HG03095 (cell line): Measurements from ENCODE around the gene AKT3.
A peak's percentile ranks its signal among the peaks of the same experiment; 100 is the strongest.
"Not testable (repeated sequence)": the region's sequence is repeated elsewhere in the genome, so short reads cannot be mapped to it uniquely, and the experiment has no call there.

Experiments used
- ATAC-seq: cut with Tn5 transposase; IDR thresholded peaks from one replicate; pipeline ENCODE4 v1.9.1; 2021; ENCODE audit warnings: moderate library complexity; ENCODE audit not compliant: unreplicated experiment

Gene AKT3

DNA sequence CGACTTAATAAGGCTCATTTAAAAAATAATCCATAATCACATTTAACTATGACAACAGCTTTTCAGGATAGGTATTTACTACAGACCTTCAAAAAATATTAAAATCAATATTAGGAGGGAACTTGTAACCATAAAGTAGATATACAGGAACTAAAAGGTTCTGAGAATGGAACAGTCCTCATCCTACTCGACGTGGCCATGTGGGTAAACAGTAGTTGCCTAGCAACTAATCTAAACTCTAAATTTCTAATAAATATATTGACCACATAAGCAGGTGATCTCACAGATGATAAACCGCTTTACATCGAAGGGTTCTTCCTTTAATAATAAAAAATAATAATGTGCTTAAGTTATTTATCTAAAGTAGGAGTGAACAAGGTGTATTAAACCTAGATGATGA, 7.9 kb downstream of the AKT3 start:
- no peak for ATAC-seq

GRCh38 chr1:243841507-243841906, 8.5 kb downstream of the AKT3 start:
- no peak for ATAC-seq

- peak; percentile 76 for ATAC-seq
Measured at GRCh38 chr1:243837907-243838535, 12.0 kb downstream of the AKT3 start.

- no peak for ATAC-seq
Measured at GRCh38 chr1:243834130-243834529, 15.9 kb downstream of the AKT3 start.

GRCh38 chr1:243831463-243831862, 18.6 kb downstream of the AKT3 start:
- ATAC-seq = no peak

DNA sequence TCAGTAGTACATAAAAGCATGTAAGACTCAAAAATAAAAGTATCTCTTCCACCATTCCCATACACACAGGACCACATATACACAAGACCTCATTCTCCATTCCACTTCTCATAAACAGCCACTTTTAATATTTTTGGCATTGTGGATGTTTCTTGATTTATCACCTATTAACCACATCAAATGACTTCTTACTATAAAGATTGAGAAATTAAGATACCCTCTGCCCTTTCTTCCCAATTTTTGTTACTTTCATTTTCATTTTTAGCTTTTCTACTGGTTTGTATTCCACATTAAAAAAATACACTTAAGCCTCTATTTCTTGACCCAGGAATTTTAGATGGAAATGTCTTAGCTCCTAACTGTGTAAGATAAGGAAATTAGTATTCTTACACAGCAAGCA, 22.8 kb downstream of the AKT3 start:
- ATAC-seq = no peak

DNA sequence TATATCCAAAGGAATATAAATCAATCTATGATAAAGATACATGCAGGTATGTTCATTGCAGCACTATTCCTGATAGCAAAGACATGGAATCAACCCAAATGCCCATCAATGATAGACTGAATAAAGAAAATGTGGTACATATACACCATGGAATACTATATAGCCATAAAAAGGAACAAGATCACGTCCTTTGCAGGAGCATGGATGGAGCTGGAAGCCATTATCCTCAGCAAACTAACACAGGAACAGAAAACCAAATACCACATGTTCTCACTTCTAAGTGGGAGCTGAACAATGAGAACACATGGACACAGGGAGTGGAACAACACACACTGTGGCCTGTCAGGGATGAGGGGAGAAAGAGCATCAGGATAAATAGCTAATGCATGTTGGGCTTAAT, 25.1 kb downstream of the AKT3 start:
- ATAC-seq = not testable (repeated sequence)

GRCh38 chr1:243821177-243821680, 28.8 kb downstream of the AKT3 start:
- ATAC-seq = no peak

- ATAC-seq = no peak
Measured at GRCh38 chr1:243819438-243819839, 30.6 kb downstream of the AKT3 start.

- ATAC-seq = no peak
Measured at GRCh38 chr1:243818978-243819377, 31.1 kb downstream of the AKT3 start.

DNA sequence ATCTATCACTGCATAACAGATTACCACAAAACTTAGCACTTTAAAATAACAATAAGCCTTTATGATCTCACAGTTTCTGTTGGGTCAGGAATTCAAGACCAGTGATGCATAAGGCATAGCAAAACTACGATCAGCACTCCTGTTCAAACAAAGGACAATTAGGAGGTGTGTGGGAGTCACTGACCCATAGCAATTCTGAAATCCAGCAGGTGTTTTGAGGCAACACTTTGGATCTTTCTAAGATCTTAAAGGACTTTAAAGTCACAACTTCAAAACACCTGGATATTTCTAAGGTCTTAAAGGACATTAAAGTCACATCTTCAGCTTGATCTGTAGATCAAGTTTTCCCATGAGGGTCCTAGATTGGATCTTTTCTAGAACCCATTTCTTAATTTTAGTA, 35.3 kb downstream of the AKT3 start:
- no peak for ATAC-seq

DNA sequence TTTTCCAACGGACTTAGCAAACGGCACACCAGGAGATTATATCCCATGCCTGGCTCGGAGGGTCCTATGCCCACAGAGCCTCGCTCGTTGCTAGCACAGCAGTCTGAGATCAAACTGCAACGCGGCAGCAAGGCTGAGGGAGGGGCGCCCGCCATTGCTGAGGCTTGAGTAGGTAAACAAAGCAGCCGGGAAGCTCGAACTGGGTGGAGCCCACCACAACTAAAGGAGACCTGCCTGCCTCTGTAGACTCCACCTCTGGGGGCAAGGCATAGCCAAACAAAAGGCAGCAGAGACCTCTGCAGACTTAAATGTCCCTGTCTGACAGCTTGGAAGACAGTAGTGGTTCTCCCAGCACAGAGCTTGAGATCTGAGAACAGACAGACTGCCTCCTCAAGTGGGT, 42.7 kb downstream of the AKT3 start:
- ATAC-seq = not testable (repeated sequence)

DNA sequence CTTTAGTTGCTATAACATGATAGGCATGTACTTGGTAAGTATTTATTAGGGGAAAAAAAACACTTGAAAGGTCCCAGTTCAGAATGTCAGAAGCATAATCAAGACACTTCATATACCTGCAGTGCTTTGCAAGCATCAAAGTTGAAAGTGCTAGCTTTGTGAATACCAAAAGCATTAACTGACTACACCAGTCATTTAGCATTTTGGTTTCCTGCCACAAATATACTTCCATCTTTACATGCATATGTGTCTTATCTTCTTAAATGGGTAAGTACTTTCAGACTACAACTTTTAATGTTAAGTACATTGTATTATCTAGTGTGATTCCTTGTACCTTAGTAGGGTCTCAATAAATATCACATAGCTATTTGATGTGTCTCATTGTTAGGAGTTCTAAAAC, 43.7 kb downstream of the AKT3 start:
- no peak for ATAC-seq

GRCh38 chr1:243802736-243803135, 47.3 kb downstream of the AKT3 start:
- ATAC-seq = no peak

GRCh38 chr1:243801378-243801777, 48.7 kb downstream of the AKT3 start:
- no peak for ATAC-seq

DNA sequence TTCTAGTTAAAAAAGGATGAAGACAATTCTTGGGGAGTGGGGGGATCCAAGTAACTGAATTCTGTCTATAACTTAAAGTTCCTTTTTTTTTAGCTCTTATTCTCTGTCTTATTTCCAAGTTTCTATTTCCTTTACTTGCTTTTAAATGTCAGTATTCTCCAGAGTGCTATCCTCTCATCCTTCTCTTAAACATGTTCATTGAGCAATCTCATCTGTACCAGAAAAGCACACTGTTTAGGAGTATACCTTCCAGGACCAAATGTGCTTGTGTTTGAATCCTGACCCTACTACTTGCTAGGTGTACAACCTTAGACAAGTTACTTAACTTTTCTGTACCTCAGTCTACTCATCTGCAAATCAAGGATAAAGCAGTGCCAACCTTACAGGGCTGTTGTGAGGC, 50.1 kb downstream of the AKT3 start:
- no peak for ATAC-seq

GRCh38 chr1:243798726-243799125, 51.3 kb downstream of the AKT3 start:
- no peak for ATAC-seq

GRCh38 chr1:243796016-243796415, 54.0 kb downstream of the AKT3 start:
- no peak for ATAC-seq

GRCh38 chr1:243793298-243793697, 56.7 kb downstream of the AKT3 start:
- no peak for ATAC-seq

DNA sequence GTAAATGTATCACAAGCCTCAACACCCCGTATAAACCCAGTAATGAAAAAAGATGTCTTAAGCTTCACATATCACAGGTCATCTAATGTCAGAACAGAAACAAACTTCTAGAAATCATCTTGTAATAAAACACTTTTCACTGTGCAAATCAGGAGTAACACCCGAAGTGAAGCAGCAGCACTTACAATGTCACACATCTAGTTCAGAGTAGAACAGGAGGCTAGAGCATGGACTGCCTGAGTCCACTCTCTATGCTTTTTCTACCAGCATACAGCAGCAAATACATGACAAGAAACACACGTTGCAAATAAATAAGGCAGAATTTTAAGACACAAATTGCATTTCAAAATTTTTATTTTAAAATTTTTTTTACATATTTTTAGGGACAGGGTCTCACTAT, 57.2 kb downstream of the AKT3 start:
- no peak for ATAC-seq

- no peak for ATAC-seq
Measured at GRCh38 chr1:243792401-243792800, 57.6 kb downstream of the AKT3 start.

DNA sequence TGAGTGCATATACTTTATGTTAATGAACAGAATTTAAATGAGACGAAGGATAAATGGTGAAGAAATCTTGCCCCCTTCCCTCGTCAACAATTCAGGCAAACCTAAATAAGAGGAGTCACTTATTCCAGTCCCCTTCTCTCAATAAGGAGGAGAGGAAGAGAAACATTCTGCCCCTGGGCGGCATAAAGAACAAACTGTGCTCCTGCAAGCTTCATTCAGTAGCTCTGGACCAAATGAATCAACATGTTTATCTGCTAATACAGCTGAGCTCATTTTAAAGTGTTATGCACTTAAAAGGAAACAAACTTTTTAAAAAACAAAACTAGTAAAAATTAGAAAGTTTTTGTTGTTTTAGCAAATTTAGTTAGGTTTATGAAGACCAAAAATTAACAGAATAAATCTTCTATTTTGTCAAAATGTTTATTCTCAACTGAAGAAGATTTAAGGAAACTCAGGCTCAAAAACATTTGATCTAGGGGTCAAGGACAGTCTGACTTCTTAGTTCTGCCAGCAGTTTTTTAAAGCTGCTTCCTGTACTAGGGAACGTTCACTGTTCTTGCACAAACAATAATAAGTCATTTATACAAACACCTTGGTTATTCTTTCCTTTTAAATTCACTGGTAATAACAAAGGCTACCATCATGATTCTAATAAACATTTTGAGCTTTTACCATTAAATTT, 58.3 kb downstream of the AKT3 start:
- no peak for ATAC-seq

- ATAC-seq = no peak
Measured at GRCh38 chr1:243790404-243790803, 59.6 kb downstream of the AKT3 start.
